Activated CD4-positive, alpha-beta T cell treated with anti-CD3 and anti-CD28 coated beads for 48 hours (primary cell): ENCODE measurements around the gene TMEM165.

Experiments
- DNase-seq: peaks from one replicate; pipeline ENCODE4 v3.0.0-alpha.2; 2020

Gene TMEM165

DNA sequence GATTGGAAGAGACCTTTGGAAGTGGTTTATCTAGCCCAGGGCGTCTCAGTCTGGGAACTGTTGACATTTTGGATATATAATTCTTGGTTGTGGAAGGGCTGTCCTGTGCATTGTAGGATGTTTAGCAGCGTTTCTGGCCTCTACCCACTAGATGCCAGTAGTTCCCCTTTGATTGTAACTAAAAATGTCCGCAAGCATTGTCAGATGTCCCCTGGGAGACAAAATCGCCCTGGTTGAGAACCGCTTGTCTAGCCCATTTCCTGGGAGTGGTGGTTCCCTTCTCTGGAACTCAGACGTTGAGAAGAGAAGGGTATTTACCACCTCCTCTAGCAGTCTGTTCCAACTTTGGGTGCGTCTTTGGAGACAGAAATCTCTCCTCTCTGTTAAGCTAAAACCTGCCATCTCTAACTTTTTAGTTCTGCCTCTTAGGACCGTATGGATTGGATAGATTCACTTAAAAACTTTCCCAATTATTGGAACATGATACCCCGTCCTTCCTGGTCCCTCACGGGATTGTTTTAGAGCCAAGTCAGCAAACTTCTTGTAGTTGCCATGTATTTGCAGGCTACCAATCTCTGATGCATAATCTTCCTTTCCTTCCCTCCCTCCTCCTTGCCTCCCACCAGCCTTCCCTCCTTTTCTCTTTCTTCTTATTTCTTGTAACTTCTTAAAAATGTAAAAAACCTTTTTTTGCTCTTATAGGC lies 13.9 kb downstream of the TMEM165 start:
- no peak for DNase-seq

DNA sequence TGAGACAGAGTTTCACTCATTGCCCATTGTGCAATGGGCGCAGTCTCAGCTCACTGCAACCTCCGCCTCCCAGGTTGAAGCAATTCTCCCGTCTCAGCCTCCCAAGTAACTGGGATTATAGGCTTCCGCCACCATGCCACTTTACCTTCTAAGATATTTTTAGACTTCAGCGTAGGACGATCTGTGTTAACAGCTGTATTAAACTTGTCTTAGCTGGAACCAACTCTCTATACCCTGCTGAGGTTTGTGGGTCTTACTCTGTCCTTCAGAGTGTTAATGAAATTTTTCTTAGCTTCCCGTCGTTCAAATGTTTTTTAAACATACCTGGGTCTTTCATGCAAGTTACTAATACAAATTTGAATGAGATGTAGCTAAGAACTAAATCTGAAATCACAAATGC lies 14.7 kb downstream of the TMEM165 start:
- no peak for DNase-seq

DNA sequence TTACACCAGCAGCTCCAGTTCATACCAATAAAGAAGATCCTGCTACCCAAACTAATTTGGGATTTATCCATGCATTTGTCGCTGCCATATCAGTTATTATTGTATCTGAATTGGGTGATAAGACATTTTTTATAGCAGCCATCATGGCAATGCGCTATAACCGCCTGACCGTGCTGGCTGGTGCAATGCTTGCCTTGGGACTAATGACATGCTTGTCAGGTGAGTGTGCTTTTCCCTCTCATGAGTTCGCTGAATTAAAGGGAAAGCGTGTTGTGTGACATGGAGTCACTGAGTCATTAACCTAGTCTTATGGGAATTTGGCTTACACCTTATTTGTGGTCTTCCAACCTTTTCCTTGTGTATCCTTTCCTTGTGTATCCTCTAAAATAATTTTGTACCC lies 15.9 kb downstream of the TMEM165 start:
- no peak for DNase-seq

DNA sequence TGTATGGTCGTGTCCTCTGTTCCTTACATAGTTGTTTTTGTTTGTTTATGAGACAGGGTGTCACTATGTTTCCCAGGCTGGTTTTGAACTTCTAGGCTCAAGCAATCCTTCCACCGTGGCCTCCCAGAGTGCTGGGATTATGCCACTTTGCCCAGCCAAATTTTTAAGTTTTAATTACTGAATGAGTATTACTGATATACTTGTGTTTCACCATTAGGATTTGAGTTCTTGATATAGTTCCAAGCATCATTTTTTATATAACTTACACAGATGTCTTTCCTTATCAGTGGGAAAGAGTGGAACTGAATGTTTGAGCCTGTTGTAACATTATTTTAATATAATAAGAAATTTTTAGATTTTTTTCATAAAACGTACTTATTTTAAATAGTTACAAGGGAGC lies 20.4 kb downstream of the TMEM165 start:
- no peak for DNase-seq

- DNase-seq, result no peak
These were observed 29.0 kb downstream of the TMEM165 start for GRCh38 chr4:55424791-55425190.

- DNase-seq, result no peak
These were observed 36.1 kb downstream of the TMEM165 start for GRCh38 chr4:55431710-55432336.

- DNase-seq, result peak; percentile 41
These were observed 39.5 kb downstream of the TMEM165 start for GRCh38 chr4:55435141-55435841.

- no peak for DNase-seq
These were observed 41.6 kb downstream of the TMEM165 start for GRCh38 chr4:55437356-55437796.

DNA sequence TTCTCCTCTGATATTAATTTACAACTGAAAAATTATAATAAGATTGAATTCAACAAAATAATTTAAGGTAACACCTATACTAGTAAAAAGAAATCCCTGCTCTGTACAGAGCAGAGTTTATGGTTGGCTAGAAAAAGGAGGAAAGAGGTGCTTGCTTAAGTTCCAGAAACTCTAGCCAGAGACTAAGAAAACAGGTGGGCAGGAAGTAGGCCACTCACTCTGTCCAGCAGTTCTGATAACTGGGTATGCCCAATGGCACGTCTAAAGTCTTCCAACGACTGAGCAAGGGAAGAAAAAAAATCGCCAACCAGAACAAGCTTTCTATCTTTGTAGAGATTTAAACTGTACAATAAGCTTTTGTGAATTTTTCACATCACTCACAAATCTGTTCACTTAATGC lies 42.1 kb downstream of the TMEM165 start:
- DNase-seq, result no peak

GRCh38 chr4:55438314-55438713 lies 42.6 kb downstream of the TMEM165 start:
- DNase-seq, result no peak

GRCh38 chr4:55439023-55439422 lies 43.3 kb downstream of the TMEM165 start:
- no peak for DNase-seq

DNA sequence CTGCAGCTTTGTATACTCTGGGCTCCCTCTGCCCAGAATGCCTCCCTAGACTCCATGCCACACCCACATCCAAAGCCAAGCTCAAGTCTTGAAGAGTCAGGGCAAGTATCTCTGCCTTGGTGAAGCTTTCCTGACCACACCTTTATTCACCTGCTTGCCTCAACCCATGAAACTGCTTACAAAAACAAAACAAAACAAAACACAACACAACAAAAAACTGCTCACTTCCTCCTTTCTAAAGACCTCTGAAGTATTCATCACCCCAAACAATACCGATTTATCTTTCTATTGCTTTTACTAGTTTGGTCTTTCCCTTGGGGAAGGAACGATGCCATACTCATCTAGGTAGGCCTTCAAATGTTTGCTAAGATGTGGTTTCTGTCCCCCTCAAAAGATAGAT lies 45.0 kb downstream of the TMEM165 start:
- DNase-seq, result no peak

GRCh38 chr4:55442541-55442940 lies 46.8 kb downstream of the TMEM165 start:
- no peak for DNase-seq

DNA sequence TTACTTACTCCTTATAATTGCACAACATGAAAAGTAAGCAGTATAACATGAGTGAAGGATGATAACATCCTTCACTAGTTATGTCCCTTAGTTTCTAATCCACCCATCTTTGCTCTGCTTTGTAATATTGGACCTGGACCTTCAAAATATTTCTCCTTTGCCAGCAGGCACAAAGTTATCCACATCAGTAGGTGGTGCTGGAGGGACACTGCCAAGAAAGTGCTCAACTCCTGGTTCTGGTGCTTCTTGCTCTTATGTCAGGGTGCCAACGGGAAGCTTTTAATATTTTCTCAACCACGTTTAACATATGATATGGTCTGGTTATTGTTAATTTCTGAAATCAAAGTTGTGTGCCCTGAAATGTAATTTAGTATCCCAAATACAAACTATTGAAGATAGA lies 49.1 kb downstream of the TMEM165 start:
- DNase-seq, result no peak

DNA sequence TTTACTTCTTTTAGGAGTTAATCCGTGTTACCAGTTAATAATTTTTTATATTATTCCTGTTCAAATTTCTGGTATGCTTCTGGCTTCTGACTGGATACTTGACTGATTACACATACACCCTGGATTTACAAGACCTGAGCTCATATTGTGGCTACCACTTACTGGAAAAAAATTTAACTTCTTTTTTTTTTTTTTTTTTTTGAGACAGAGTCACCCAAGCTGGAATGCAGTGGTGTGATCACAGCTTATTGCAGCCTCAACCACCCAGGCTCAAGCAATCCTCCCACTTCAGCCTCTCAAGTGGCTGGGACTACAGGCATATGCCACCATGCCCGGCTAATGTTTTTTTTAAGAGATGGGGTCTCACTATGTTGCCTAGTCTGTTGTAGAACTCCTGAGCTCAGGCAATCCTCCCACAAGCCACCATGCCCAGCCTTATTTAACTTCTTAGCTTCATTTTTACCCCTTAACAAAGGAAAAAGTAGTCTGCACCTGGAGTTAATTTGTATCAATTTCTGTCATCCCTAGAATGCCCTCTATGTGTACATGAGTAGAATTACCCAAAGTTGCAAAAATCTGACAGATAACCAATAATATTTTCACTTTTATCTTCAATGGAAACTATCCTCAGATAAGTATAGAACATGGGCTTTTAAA lies 50.3 kb downstream of the TMEM165 start:
- DNase-seq, result no peak

DNA sequence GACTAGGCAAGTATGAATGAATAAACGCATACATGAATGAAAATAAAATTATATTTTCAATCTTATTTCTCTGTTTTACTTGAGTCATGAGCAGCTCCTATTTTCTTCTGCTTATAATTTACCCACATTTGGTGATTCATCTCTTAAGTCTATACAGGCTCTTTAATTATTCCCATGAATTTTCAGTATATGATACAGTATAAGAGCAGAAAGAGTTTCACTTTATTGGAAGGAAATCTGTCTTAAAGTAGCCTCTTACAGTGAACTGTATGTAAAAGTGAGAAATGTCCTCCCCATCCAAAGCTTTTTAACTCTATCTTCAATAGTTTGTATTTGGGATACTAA lies 50.8 kb downstream of the TMEM165 start:
- no peak for DNase-seq

DNA sequence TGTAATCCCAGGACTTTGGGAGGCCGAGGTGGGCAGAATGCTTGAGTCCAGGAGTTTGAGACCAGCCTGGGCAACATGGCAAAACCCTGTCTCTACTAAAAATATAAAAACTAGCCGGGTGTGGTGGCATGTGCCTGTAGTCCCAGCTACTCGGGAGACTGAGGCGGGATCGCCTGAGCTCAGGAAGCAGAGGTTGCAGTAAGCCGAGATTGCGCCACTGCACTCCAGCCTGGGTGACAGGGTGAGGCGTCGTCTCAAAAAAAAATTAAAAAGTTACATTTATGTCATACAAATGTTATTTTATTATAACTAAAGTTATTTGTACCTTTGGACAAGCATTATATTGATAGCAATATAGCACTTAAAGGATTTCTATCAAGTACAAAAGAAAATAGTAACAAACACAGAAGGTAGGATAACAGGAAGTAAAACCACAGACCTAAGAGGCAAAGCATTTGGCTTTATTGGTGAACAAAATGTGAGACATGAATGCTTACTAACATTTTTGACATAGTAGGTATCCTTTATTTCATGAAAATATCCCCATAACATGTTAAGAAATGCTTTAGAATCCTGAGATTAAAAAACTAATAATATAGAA lies 51.5 kb downstream of the TMEM165 start:
- no peak for DNase-seq

- no peak for DNase-seq
These were observed 52.1 kb downstream of the TMEM165 start for GRCh38 chr4:55447831-55448230.

DNA sequence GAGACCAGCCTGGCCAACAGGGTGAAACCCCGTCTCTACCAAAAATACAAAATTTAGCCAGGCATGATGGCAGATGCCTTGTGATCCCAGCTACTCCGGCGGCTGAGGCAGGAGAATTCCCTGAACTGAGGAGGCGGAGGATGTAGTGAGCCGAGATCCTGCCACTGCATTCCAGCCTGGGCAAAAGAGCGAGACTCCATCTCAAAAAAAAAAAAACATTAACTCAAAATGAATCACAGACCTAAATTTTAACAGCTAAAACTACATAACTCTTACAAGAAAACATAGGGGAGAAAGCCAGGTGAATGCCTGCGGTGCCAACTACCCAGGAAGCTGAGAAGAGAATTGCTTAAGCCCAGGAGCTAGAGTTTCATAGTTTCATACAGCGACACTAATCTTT lies 54.8 kb downstream of the TMEM165 start:
- DNase-seq, result no peak

GRCh38 chr4:55458164-55458563 lies 62.4 kb downstream of the TMEM165 start:
- DNase-seq, result no peak

DNA sequence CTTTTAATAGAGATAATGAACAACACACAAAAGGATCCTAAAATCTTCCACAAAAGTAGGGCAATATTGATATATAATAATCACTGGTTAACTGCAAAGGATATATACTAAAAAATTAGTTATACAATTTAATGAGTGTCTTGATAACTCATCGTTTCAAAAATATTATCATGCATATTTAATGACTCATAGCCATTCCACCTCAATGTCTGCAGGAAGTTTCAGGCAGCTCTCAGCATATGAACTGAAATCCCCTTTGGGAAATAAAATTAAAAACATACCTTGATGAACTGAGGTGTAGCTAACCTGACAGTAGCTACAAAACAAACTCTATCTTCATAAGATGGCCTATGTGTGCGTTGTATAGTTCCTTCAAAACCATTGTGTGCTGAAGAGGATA lies 62.9 kb downstream of the TMEM165 start:
- DNase-seq, result no peak

- DNase-seq, result no peak
These were observed 70.2 kb downstream of the TMEM165 start for GRCh38 chr4:55466001-55466400.

DNA sequence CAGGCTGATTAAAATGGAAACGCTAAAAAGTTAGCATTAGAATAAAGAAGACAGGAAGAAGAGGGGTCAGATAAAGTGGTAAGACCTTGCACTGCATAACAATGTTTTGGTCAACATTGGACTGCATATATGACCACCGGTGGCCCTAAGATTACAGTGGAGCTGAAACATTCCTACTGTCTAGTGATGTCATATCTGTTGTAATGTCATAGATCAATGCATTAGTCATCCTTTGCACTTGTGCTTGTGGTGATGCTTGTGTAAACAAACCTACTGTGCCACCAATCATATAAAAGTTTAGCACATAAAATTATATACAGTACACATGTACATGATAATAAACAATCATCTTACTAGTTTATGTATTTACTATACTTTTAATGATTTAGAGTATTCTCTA lies 73.0 kb downstream of the TMEM165 start:
- DNase-seq, result no peak
